Heart left ventricle (tissue), 13 donors: Measurements from ENCODE around the gene MITD1.

Source experiments
- CTCF ChIP-seq, 12 donors: fragments of 200-600 bp; sonication (generic) in 4 of 12; IDR thresholded peaks; one replicate each; pipeline versions ENCODE4 v1.5.0 to v1.8.0; 2018 to 2022; ENCODE audit warnings: antibody characterized with exemption in 12 of 12, mild to moderate bottlenecking in 5 of 12
- POLR2A ChIP-seq, 2 donors: fragments of 450-650 bp; IDR thresholded peaks; one replicate each; pipeline ENCODE4 v1.6.1; 2017; ENCODE audit warnings: antibody characterized with exemption in 2 of 2, mild to moderate bottlenecking in 2 of 2, moderate library complexity in 2 of 2
- donor health status: ischemic (EF 13 %, LVEDD 7.1; RV severe dilation, severe dysfunction).
- donor health status: DM: no; HTN: yes; CAD: no.
- donor health status: DM: no; HTN: no; CAD: no.
- donor health status: ischemic (EF 25% LVEDD 6.9; RV normal size, moderate dysfunction).
- donor health status: ischemic (EF 25% LVEDD 5.7; RV mildly dilated, moderate dysfunction).
- donor health status: ischemic (EF 35%, LVEDD 5.7; RV mildly dilated, moderate dysfunction).
- donor health status: nonischemic (EF 11% LVEDD 7.7; RV severe dilation, severe dysfunction).
- donor health status: DM: yes; HTN: yes; CAD: no.
- donor health status: PGD.
- donor health status: ischemic (EF 29% LVEDD 5.4; RV normal size, mild dysfunction).
- donor health status: nonischemic (EF 23%, LVEDD 6.1; RV moderate dilation, normal function).

DNA sequence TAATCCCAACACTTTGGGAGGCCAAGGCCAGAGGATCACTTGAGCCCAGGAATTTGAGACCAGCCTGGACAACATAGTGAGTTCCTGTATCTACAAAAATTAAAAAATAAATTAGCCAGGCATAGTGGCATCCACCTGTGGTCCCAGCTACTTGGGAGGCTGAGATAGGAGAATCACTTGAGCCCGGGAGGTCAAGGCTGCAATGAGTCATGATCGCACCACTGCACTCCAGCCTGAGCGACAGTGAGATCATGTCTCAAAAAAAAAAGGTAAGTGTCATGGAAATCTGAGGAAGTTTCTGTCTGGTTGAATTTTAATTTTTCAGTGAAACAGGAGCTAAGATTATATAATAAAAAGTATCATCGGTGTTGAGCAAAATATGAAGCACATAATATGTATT, 41.9 kb downstream of the MITD1 start:
- TF ChIP-seq CTCF (IDR thresholded peaks at IDR 0.05) (no peak), POLR2A (IDR thresholded peaks at IDR 0.05) (no peak)
